Measurements from ENCODE around the gene STRIP1. TPM values are rescaled to one million over a fixed set of nuclear protein-coding genes. Genes with fewer than 3 reads are reported as not detected.

STRIP1 gene
- total RNA-seq, 2 experiments from 2014 or later, result 74.3 to 80.9 TPM

DNA sequence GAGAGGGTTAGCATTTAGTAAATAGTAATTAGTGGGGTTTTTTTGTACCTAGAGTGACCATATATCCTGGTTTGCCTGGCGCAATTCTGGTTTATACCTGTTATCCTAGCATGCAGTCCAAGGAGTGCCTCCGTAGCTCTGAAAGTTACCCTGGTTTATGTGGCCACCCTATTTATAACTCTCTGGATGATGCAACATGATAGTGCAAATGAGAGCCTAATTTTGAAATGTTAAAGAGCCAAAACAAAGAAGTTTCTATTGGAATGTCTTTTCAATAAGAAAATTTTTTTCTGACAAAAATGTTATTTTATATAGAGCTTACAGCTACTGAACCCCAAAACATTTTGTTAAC is 44.1 kb upstream of the STRIP1 start:
- no peaks in the 10 kb centered on the region for H3K9me3 ChIP-seq (ENCODE audit: control insufficient read depth in 1 of 2, insufficient read depth in 1 of 2, low read length in 2 of 2)
- intact Hi-C loops (cut with DNase I, micrococcal nuclease), result no loop called here
- Mint-ChIP-seq H3K27me3 (no peaks in the 10 kb centered on the region), H3K9me3 (no peaks in the 10 kb centered on the region), H3K36me3 (ENCODE audit: low read depth) (peaks cover 23% of the 10 kb centered on the region), H3K27ac (no peak overlapping the region), H3K4me1 (ENCODE audit: low read depth) (peaks cover 64% of the 10 kb centered on the region), H3K4me3 (no peak overlapping the region)
- TF ChIP-seq, protein P1, sequence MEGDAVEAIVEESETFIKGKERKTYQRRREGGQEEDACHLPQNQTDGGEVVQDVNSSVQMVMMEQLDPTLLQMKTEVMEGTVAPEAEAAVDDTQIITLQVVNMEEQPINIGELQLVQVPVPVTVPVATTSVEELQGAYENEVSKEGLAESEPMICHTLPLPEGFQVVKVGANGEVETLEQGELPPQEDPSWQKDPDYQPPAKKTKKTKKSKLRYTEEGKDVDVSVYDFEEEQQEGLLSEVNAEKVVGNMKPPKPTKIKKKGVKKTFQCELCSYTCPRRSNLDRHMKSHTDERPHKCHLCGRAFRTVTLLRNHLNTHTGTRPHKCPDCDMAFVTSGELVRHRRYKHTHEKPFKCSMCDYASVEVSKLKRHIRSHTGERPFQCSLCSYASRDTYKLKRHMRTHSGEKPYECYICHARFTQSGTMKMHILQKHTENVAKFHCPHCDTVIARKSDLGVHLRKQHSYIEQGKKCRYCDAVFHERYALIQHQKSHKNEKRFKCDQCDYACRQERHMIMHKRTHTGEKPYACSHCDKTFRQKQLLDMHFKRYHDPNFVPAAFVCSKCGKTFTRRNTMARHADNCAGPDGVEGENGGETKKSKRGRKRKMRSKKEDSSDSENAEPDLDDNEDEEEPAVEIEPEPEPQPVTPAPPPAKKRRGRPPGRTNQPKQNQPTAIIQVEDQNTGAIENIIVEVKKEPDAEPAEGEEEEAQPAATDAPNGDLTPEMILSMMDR (IDR thresholded peaks at IDR 0.05), result no peak
- H3K27ac ChIP-seq (ENCODE audit: low read depth in 1 of 2, low read length in 2 of 2), result no peak overlapping the region
- DNase-seq (no peak), ATAC-seq (ENCODE audit: poor library complexity) (no peak)
- peaks cover 15% of the 10 kb centered on the region for H3K4me1 ChIP-seq (ENCODE audit: insufficient read depth, low read length)
- ChIA-PET CTCF (no interaction called here), POLR2A (no interaction called here)
- peaks cover 11% of the 10 kb centered on the region for H3K36me3 ChIP-seq (ENCODE audit: insufficient read depth, low read length)
- no peaks in the 10 kb centered on the region for H3K27me3 ChIP-seq (ENCODE audit: control insufficient read depth in 1 of 2, insufficient read depth in 2 of 2, low read length in 2 of 2)
- H3K4me3 ChIP-seq (ENCODE audit: low read length), result no peak overlapping the region

DNA sequence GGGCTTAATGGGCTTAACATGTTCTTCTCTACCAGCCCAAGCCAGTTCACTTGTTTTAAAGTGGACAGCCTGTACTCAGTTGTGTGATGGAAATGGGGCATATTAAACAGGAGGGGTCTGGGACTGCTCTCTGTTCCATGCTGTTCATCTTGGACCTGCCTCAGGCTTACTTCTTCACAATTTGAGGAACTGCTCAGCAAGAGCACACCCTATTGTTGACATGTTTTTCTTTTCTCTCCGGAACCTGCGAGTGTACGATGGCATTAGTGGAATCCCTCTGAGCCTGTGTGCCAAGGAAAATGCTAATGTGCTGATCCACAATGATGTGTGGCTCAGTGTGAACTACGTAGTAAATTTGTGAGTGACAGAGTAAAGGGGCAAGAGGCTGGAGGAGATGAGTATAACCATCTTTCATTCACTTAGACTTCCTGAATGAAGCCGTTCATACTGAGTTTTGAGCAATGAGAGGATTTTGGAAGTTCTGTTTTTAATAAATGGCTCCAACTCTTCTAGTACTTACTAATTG is 43.0 kb upstream of the STRIP1 start:
- no peaks in the 10 kb centered on the region for H3K27me3 ChIP-seq (ENCODE audit: control insufficient read depth in 1 of 2, insufficient read depth in 2 of 2, low read length in 2 of 2)
- intact Hi-C loops (cut with DNase I, micrococcal nuclease), result no loop called here
- ATAC-seq (ENCODE audit: poor library complexity) (no peak), DNase-seq (no peak)
- H3K27ac ChIP-seq (ENCODE audit: low read depth in 1 of 2, low read length in 2 of 2), result no peak overlapping the region
- H3K36me3 ChIP-seq (ENCODE audit: insufficient read depth, low read length), result peaks cover 14% of the 10 kb centered on the region
- Mint-ChIP-seq H3K27me3 (no peaks in the 10 kb centered on the region), H3K27ac (no peak overlapping the region), H3K4me1 (ENCODE audit: low read depth) (peaks cover 60% of the 10 kb centered on the region), H3K36me3 (ENCODE audit: low read depth) (peaks cover 29% of the 10 kb centered on the region), H3K9me3 (no peaks in the 10 kb centered on the region), H3K4me3 (no peak overlapping the region)
- ChIA-PET CTCF (no interaction called here), POLR2A (no interaction called here)
- H3K4me3 ChIP-seq (ENCODE audit: low read length), result no peak overlapping the region
- H3K4me1 ChIP-seq (ENCODE audit: insufficient read depth, low read length), result peaks cover 3% of the 10 kb centered on the region
- no peaks in the 10 kb centered on the region for H3K9me3 ChIP-seq (ENCODE audit: control insufficient read depth in 1 of 2, insufficient read depth in 1 of 2, low read length in 2 of 2)
- TF ChIP-seq, protein P1 (IDR thresholded peaks at IDR 0.05), result no peak

DNA sequence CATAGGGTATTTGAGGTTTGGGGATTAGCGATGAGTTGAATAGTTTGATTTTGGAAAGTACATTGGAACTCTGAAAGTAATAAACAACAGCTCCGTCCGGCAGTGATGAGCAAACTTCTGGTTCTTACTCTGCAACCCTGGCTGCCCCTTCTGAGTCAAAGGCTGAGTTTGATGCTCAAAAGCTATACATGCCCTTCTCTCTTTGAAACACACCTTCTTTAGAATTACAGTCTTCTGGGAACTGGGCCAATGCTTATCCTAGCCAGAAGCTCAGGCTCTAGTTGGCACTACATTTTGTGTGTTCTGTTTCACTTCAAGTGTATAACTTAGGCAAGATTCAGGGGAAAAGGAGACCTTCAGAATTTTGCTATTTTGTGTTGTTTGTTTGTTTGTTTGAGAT is 40.5 kb upstream of the STRIP1 start:
- Histone ChIP-seq H3K4me1 (ENCODE audit: insufficient read depth, low read length) (no peaks in the 10 kb centered on the region), H3K27ac (ENCODE audit: low read depth in 1 of 2, low read length in 2 of 2) (no peak overlapping the region), H3K36me3 (ENCODE audit: insufficient read depth, low read length) (peaks cover 11% of the 10 kb centered on the region), H3K9me3 (ENCODE audit: control insufficient read depth in 1 of 2, insufficient read depth in 1 of 2, low read length in 2 of 2) (no peaks in the 10 kb centered on the region), H3K27me3 (ENCODE audit: control insufficient read depth in 1 of 2, insufficient read depth in 2 of 2, low read length in 2 of 2) (no peaks in the 10 kb centered on the region), H3K4me3 (ENCODE audit: low read length) (no peak overlapping the region)
- H3K36me3 Mint-ChIP-seq (ENCODE audit: low read depth), result peaks cover 24% of the 10 kb centered on the region
- CTCF ChIA-PET, result interaction anchor here (1.4 kb wide), 1 partner anchor 36 kb away, joined by 5 read pairs; no protein-coding TSS in a partner anchor
- no peak overlapping the region for H3K27ac Mint-ChIP-seq
- no peak overlapping the region for H3K4me3 Mint-ChIP-seq
- POLR2A ChIA-PET, result no interaction called here
- DNase-seq (no peak), ATAC-seq (ENCODE audit: poor library complexity) (no peak)
- intact Hi-C loops (cut with DNase I, micrococcal nuclease), result no loop called here
- TF ChIP-seq, protein P1 (IDR thresholded peaks at IDR 0.05), result no peak
- peaks cover 46% of the 10 kb centered on the region for H3K4me1 Mint-ChIP-seq (ENCODE audit: low read depth)
- H3K27me3 Mint-ChIP-seq, result no peaks in the 10 kb centered on the region
- no peaks in the 10 kb centered on the region for H3K9me3 Mint-ChIP-seq

All from CD4-positive, alpha-beta T cell (primary cell).